IPS DF 4.7 (cell line): ENCODE results near the gene KCTD18.

ENCODE experiments used
- DNase-seq: peaks from one replicate; pipeline ENCODE4 v3.0.0-alpha.2; 2013; ENCODE audit warnings: low spot score; ENCODE audit errors: extremely low read depth

KCTD18 gene

DNA sequence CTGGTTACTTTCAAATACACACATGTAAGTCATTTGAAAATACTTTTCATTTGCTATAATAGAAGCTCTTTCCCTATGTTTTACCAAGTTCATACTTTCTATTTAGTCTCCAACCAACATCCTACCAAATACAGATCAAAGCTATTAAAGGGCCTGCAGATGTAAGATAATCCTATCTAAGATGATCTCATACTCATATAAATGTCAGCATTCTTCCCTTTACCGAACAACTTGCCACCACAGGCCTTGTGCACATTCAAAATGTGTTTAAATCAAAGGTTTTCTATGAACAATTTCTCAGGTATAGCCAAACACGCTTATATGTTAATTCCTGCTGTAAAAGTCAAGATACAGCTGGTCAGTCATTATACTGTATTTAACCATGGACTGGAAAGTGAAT is 23.3 kb downstream of the KCTD18 start:
- DNase-seq = no peak

GRCh38 chr2:200484934-200485333 is 24.9 kb downstream of the KCTD18 start:
- no peak for DNase-seq

DNA sequence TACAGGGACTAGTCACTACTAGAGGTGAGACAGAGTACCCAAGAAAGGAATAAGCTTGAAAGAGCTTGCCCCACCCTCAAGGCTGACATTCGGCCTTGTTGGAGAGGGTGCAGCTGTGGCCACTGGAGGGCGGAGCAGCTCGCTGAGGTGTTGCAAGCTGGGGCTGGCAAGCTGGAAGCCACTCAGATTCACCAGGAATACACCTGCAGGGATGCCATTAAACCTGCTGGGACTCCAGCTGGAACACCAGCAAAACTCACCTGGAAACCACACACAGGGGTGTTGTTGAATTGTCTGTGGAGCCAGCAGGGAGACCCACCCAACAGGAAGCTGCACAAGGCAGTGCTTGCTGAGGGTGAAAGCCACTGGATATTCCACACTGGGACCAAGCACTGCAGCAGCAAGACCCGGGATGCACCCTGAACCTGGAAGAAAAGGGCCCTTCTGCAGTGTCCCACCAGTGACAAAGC is 26.1 kb downstream of the KCTD18 start:
- DNase-seq = peak; percentile 51

GRCh38 chr2:200482194-200482593 is 27.7 kb downstream of the KCTD18 start:
- no peak for DNase-seq

DNA sequence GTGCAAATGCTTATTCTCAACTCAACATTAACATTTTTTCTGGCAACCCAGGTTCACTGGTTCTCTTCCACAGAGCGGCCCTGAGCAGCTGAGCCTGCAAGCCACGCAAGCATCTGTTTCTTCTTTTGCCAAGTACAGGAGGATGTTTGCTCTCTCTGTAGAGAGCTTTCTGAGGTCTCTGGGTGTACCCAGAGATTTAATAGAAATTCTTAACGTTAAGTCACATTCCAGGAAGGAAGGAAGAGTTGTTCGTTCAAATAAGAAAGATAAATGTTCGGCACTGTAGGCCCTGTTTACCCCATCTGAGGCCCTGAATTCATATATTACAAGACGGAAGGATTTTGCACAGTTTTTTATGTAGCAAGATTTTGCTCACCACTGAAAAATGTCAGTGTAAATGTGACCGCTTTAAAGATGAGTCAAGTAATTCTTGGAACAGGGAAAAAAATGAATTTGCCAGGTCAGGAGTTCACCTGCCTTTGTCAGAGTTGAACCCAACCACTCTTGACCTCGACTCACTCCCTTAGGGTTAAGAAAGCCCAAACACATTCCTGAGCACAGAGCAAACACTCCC is 30.1 kb downstream of the KCTD18 start:
- no peak for DNase-seq

DNA sequence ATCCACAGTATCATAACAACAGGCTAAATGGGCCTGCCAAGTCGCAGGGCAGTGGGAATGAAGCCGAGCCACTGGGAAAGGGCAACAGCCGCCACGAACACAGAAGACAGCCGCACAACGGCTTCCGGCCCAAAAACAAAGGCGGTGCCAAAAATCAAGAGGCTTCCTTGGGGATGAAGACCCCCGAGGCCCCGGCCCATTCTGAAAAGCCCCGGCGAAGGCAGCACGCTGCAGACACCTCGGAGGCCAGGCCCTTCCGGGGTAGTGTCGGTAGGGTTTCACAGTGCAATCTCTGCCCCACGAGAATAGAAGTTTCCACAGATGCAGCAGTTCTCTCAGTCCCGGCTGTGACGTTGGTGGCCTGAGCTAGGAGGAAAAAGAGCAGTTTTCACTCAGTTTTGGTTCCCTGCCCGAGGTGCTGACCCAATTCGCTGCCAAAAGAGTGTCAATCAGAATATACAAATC is 32.2 kb downstream of the KCTD18 start:
- no peak for DNase-seq

- no peak for DNase-seq
Measured at GRCh38 chr2:200476836-200477235, 33.0 kb downstream of the KCTD18 start.

- DNase-seq = no peak
Measured at GRCh38 chr2:200475795-200476194, 34.1 kb downstream of the KCTD18 start.

GRCh38 chr2:200472853-200473464 is 36.9 kb downstream of the KCTD18 start:
- no peak for DNase-seq

GRCh38 chr2:200471928-200472645 is 37.8 kb downstream of the KCTD18 start:
- DNase-seq = no peak

- DNase-seq = no peak
Measured at GRCh38 chr2:200471324-200471848, 38.5 kb downstream of the KCTD18 start.

DNA sequence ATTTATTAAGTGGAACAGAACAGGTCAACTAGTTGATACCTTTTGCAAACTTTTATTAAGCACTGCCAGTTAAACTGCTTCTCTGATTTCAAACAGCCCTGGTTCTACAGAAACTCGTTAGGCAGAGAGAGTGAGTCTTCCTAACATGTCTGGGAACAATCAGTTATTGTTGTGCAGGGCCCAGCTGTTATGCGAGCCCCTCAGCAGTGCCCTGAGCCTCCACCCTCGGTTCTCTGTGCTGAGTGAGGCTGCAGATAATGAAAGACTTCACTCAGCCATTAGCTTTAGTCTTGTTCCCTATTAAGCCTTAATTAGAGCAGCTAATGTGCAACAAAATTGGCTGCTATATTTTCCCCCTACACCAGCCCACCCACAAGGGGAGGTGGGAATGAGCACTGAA is 39.6 kb downstream of the KCTD18 start:
- no peak for DNase-seq

- DNase-seq = no peak
Measured at GRCh38 chr2:200469708-200470211, 40.1 kb downstream of the KCTD18 start.

- DNase-seq = no peak
Measured at GRCh38 chr2:200467806-200468681, 41.8 kb downstream of the KCTD18 start.

DNA sequence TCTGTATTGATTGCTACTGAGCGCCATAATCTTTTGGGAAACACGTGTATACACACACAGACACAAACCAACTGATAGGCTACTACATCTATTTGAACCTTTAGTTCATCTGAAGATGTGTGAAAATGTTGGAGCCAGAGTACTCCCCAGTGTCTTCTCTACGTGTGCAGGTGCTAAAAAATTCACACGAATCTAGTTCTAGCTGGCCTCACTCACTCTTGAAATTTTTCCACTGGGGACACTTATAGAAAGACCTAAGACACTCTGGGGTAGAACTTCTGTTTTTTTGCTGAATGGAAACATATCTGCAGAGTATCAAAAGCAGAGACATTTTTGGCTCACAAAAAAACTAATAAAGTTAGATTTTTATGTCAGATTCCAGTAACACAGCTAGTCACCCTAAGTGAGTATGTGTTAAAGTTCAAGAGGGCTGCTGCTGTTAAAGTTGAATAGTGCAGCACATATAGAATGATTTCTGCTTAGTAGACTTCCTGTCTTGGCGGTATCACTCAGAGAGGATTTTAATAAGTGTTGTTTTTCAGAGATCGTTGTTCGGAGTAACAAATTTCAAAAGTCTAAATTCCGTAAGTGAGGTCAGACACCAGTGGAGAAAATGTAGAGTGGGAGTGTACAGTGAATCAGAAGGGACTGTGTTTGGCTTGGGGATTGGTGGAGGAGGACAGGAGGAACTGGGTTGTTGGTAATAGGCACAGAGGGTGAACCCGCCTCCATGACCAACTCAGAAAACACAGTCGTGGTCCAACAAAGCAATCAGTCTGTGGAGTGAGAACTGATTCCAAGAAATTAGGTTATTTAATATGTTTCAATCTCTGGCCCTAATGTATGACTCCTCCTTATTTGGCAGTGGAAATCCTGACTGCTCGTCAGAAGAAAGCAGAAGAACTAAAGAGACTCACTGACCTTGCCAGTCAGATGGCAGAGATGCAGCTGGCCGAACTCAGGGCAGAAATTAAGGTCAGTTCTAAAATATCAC is 43.1 kb downstream of the KCTD18 start:
- no peak for DNase-seq

DNA sequence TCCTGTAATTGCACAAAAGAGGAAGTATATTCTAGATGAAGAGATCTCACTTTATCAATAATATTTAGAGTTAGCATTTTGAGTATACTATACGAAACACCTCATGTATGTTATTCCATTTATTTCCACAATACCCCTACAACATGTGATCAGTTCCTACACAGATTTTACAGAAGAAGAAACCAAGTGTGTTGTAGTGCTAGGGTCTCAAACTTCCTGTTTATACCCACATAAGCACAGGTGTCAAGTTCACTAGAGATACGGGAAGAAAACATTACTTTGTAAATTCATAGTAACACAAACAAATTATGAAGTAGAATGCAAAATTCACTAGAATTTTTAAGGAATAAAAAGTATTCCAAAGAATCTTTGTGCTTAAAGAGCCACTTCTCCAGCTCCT is 46.4 kb downstream of the KCTD18 start:
- DNase-seq = no peak

- DNase-seq = no peak
Measured at GRCh38 chr2:200461846-200462710, 47.8 kb downstream of the KCTD18 start.

DNA sequence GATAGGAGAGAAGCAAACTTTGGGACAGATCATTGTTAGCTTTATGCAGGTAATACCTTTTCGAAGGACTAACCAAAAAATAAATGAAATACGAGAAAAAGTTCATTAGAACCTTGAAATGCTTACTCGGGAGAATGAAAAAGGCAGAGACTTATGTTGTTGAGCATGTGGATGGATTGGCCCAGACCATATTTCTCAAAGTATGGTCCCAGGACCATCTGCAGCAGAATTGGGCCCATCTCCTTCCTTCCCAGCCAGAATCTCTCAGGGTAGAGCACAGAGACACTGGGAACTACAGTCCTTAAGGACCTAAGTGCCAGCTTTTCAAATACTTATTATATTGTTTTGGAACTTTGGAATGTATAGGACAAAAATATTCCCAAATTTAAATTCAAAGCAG is 50.8 kb downstream of the KCTD18 start:
- DNase-seq = no peak

- DNase-seq = no peak
Measured at GRCh38 chr2:200456567-200456966, 53.3 kb downstream of the KCTD18 start.
